Ecto neural progenitor cell (in vitro differentiated cells): ENCODE data around the gene LRRN4.
"Not testable (repeated sequence)": the region's sequence is repeated elsewhere in the genome, so short reads cannot be mapped to it uniquely, and the experiment has no call there.

Source experiments
- DNase-seq: peaks from one replicate; pipeline ENCODE4 v3.0.0-alpha.2; 2018; ENCODE audit warnings: low spot score

The LRRN4 gene

GRCh38 chr20:6058684-6059295, 4.9 kb upstream of the LRRN4 start:
- no peak for DNase-seq

- DNase-seq: no peak
These were observed 3.8 kb upstream of the LRRN4 start for GRCh38 chr20:6057691-6058090.

- no peak for DNase-seq
These were observed 3.3 kb upstream of the LRRN4 start for GRCh38 chr20:6057139-6057538.

GRCh38 chr20:6055981-6056569, 2.2 kb upstream of the LRRN4 start:
- DNase-seq: no peak

- DNase-seq: no peak
These were observed 1.4 kb upstream of the LRRN4 start for GRCh38 chr20:6055161-6055783.

GRCh38 chr20:6054689-6055051, 810 bp upstream of the LRRN4 start:
- not testable (repeated sequence) for DNase-seq

GRCh38 chr20:6053064-6053775, 640 bp downstream of the LRRN4 start:
- no peak for DNase-seq

- no peak for DNase-seq
These were observed 2.4 kb downstream of the LRRN4 start for GRCh38 chr20:6051505-6051904.

GRCh38 chr20:6048391-6048790, 5.5 kb downstream of the LRRN4 start:
- no peak for DNase-seq

GRCh38 chr20:6046432-6046831, 7.4 kb downstream of the LRRN4 start:
- no peak for DNase-seq

GRCh38 chr20:6045566-6045965, 8.3 kb downstream of the LRRN4 start:
- DNase-seq: no peak

GRCh38 chr20:6044115-6044514, 9.7 kb downstream of the LRRN4 start:
- DNase-seq: no peak

GRCh38 chr20:6041808-6042265, 12.0 kb downstream of the LRRN4 start:
- DNase-seq: no peak

GRCh38 chr20:6040958-6041807, 12.7 kb downstream of the LRRN4 start:
- no peak for DNase-seq

GRCh38 chr20:6040540-6040939, 13.3 kb downstream of the LRRN4 start:
- DNase-seq: no peak

GRCh38 chr20:6039766-6040165, 14.1 kb downstream of the LRRN4 start:
- DNase-seq: no peak

GRCh38 chr20:6038256-6038655, 15.6 kb downstream of the LRRN4 start:
- DNase-seq: peak; percentile 45

GRCh38 chr20:6037082-6037481, 16.8 kb downstream of the LRRN4 start:
- no peak for DNase-seq

GRCh38 chr20:6036213-6036612, 17.6 kb downstream of the LRRN4 start:
- no peak for DNase-seq

GRCh38 chr20:6034134-6034969, 19.5 kb downstream of the LRRN4 start:
- no peak for DNase-seq

- DNase-seq: not testable (repeated sequence)
These were observed 21.0 kb downstream of the LRRN4 start for GRCh38 chr20:6032907-6033306.
